K562 (cell line): ENCODE measurements around the gene CRYBG2.

Experiments
- CBX3 ChIP-seq, 2 experiments: IDR thresholded peaks; 1 replicate in 1 of 2; 2 replicates in 1 of 2; pipeline ENCODE4 v1.6.1; 2012; ENCODE audit warnings: inconsistent platforms in 2 of 2, low read length in 2 of 2, borderline replicate concordance in 1 of 2, control low read depth in 1 of 2
- CEBPB ChIP-seq: fragments of 450-650 bp; IDR thresholded peaks from 2 replicates; pipeline ENCODE4 v1.6.1; 2016; ENCODE audit warnings: missing genetic modification characterization, missing compliant biosample characterization
- CHD4 ChIP-seq: fragments of 200-600 bp; sonication (generic); IDR thresholded peaks from 3 replicates; pipeline ENCODE4 v1.6.1; 2012; ENCODE audit warnings: low read depth, mild to moderate bottlenecking, mixed read lengths, low read length, inconsistent platforms; ENCODE audit not compliant: insufficient read depth, insufficient replicate concordance, poor library complexity, severe bottlenecking
- DACH1 ChIP-seq: fragments of 450-650 bp; IDR thresholded peaks from 2 replicates; pipeline ENCODE4 v1.6.1; 2018; ENCODE audit not compliant: partially characterized antibody
- ETS1 ChIP-seq: conservative IDR thresholded peaks from 2 replicates; pipeline ENCODE4 v1.6.1; 2011; ENCODE audit warnings: low read depth, mild to moderate bottlenecking, low read length; ENCODE audit not compliant: control insufficient read depth
- EZH2 ChIP-seq: IDR thresholded peaks from 2 replicates; pipeline ENCODE4 v1.6.1; 2012; ENCODE audit warnings: low read depth, mild to moderate bottlenecking, inconsistent platforms, low read length, borderline replicate concordance
- LEF1 ChIP-seq: fragments of 450-650 bp; IDR thresholded peaks from 2 replicates; pipeline ENCODE4 v1.6.1; 2016; ENCODE audit warnings: mild to moderate bottlenecking
- NR4A1 ChIP-seq, 2 experiments: fragments of 250-450 bp in 1 of 2; fragments of 450-650 bp in 1 of 2; sonication (Bioruptor Pico) in 1 of 2; IDR thresholded peaks; 2 replicates each; pipeline versions ENCODE4 v1.4.0 to v1.6.1; 2016 to 2020; ENCODE audit warnings: mild to moderate bottlenecking in 2 of 2, missing compliant biosample characterization in 1 of 2, missing genetic modification characterization in 1 of 2, moderate library complexity in 1 of 2
- PHF21A ChIP-seq: fragments of 450-650 bp; IDR thresholded peaks from 2 replicates; pipeline ENCODE4 v1.6.1; 2017; ENCODE audit warnings: low read depth, borderline replicate concordance
- PRPF4 ChIP-seq: fragments of 200-400 bp; formaldehyde crosslinking; IDR thresholded peaks from one replicate; pipeline ENCODE4 v1.6.1; 2017; ENCODE audit warnings: low read length, low read depth, mild to moderate bottlenecking; ENCODE audit not compliant: insufficient read depth, poor library complexity, severe bottlenecking
- TCF7L2 ChIP-seq: fragments of 150-350 bp; IDR thresholded peaks from 2 replicates; pipeline ENCODE4 v1.6.1; 2016; ENCODE audit warnings: low read depth, mild to moderate bottlenecking, low read length, moderate library complexity

- TF ChIP-seq ETS1 (0 out of 2 replicates have a peak, but pooled peaks have one; percentile 4), NR4A1 (CRISPR knock-in tag; IDR thresholded peaks at IDR 0.05) (no peak), NR4A1 (tag; IDR thresholded peaks at IDR 0.05) (no peak), EZH2 (no peak), TCF7L2 (no peak), CBX3 (IDR thresholded peaks at IDR 0.05; ENCODE audit: borderline replicate concordance in 1 of 2, low read length in 2 of 2) (peak in 1 of 2 experiments; percentile 14; a peak in 1 of 3 replicates), DACH1 (no peak), LEF1 (no peak), CEBPB (tag) (no peak), PHF21A (peak; percentile 46; the same call in 1 of the 2 replicates), CHD4 (no peak), PRPF4 (no peak)
Measured at GRCh38 chr1:26321315-26322041, 32.5 kb downstream of the CRYBG2 start.
